OCI-LY7 (cell line): ENCODE measurements around the gene OR2A5. TPM values are rescaled to one million over a fixed set of nuclear protein-coding genes. Genes with fewer than 3 reads are reported as not detected.
"Not testable (repeated sequence)": the region's sequence is repeated elsewhere in the genome, so short reads cannot be mapped to it uniquely, and the experiment has no call there.

Experiments used
- BruUV-seq: library from RNA; stranded (reverse); fragments of 400-500 nt; replicated peaks from 2 replicates; lab custom pipeline; 2021; lab: Mats Ljungman, UMichigan
- CTCF ChIA-PET: fragments of 300-600 bp; sonication (Branson Sonifier 250); formaldehyde crosslinking; loops from one replicate; lab custom pipeline; 2022; ENCODE audit warnings: antibody characterized with exemption; ENCODE audit not compliant: unreplicated experiment; lab: Charles Lee
- POLR2A ChIA-PET: fragments of 300-600 bp; sonication (Branson Sonifier 250); formaldehyde crosslinking; loops from one replicate; lab custom pipeline; 2022; ENCODE audit warnings: antibody characterized with exemption; lab: Charles Lee
- DNase-seq: peaks from one replicate; pipeline ENCODE4 v3.0.0-alpha.2; 2015; ENCODE audit warnings: low spot score
- H2AFZ ChIP-seq: fragments of 200-600 bp; sonication (generic), shearing (Covaris generic); 2 replicates; pipeline ENCODE4 v1.6.1; 2014; ENCODE audit warnings: mild to moderate bottlenecking, antibody characterized with exemption, low read length, moderate library complexity
- H3K27ac ChIP-seq: fragments of 200-600 bp; sonication (generic); 2 replicates; pipeline ENCODE4 v1.5.1; 2014; ENCODE audit warnings: mixed run types, low read depth, mild to moderate bottlenecking, moderate library complexity, low read length, inconsistent platforms; ENCODE audit not compliant: poor library complexity, severe bottlenecking
- H3K36me3 ChIP-seq: fragments of 200-600 bp; sonication (generic); 2 replicates; pipeline ENCODE4 v1.6.1; 2014; ENCODE audit warnings: mild to moderate bottlenecking, antibody characterized with exemption, low read length, moderate library complexity, mixed read lengths; ENCODE audit not compliant: insufficient read depth
- H3K4me1 ChIP-seq: fragments of 200-600 bp; sonication (generic); 2 replicates; pipeline ENCODE4 v1.5.1; 2014; ENCODE audit warnings: mild to moderate bottlenecking, low read length; ENCODE audit not compliant: insufficient read depth, poor library complexity, severe bottlenecking
- H3K4me2 ChIP-seq: fragments of 200-600 bp; sonication (generic); 2 replicates; pipeline ENCODE4 v1.6.1; 2014; ENCODE audit warnings: mild to moderate bottlenecking, low read length
- H3K4me3 ChIP-seq: fragments of 200-600 bp; sonication (generic); 2 replicates; pipeline ENCODE4 v1.5.1; 2014; ENCODE audit warnings: mild to moderate bottlenecking, low read depth, low read length; ENCODE audit not compliant: poor library complexity, severe bottlenecking
- H3K79me2 ChIP-seq: fragments of 200-600 bp; sonication (generic); 2 replicates; pipeline ENCODE4 v1.6.1; 2016; ENCODE audit warnings: low read depth, mild to moderate bottlenecking, low read length, moderate library complexity, mixed read lengths; ENCODE audit not compliant: insufficient read depth
- H3K9me2 ChIP-seq: fragments of 200-600 bp; sonication (generic); 2 replicates; pipeline ENCODE4 v1.6.1; 2016; ENCODE audit warnings: mild to moderate bottlenecking, low read length, mixed read lengths; ENCODE audit not compliant: insufficient read depth
- H3K9me3 ChIP-seq: fragments of 200-600 bp; sonication (generic); 2 replicates; pipeline ENCODE4 v1.6.1; 2014; ENCODE audit warnings: mild to moderate bottlenecking, mixed run types, low read length, mixed read lengths
- H4K20me1 ChIP-seq: fragments of 200-600 bp; sonication (generic); 2 replicates; pipeline ENCODE4 v1.6.1; 2014; ENCODE audit warnings: mild to moderate bottlenecking, antibody characterized with exemption, low read length, moderate library complexity, mixed read lengths; ENCODE audit not compliant: insufficient read depth
- EZH2phosphoT487 ChIP-seq: fragments of 200-600 bp; sonication (generic); IDR thresholded peaks from 2 replicates; pipeline ENCODE4 v1.6.1; 2018; ENCODE audit warnings: low read depth, borderline replicate concordance, mild to moderate bottlenecking, mixed run types, antibody characterized with exemption, low read length, moderate library complexity, mixed read lengths
- intact Hi-C: fragments of 100-400 bp; cut with micrococcal nuclease; formaldehyde crosslinking; loops from one replicate; pipeline ENCODE4 v1.10.0; 2022; ENCODE audit not compliant: unreplicated experiment
- total RNA-seq, 2 experiments: library from RNA; depleted of rRNA in 1 of 2; stranded (reverse); fragments of >200 nt in 1 of 2; shearing (Covaris generic) in 1 of 2; gene quantifications; 2 replicates each; pipeline ENCODE4 v1.2.3, GENCODE V29; 2014 to 2022
- TF ChIP-seq, protein P1 (sequence below): fragments of 200-600 bp; sonication (generic); conservative IDR thresholded peaks from 2 replicates; pipeline ENCODE4 v1.5.1; 2014; ENCODE audit warnings: mild to moderate bottlenecking, antibody characterized with exemption, low read length, moderate library complexity, mixed read lengths

Gene OR2A5
- total RNA-seq, 2 experiments from 2014 or later, result not detected

DNA sequence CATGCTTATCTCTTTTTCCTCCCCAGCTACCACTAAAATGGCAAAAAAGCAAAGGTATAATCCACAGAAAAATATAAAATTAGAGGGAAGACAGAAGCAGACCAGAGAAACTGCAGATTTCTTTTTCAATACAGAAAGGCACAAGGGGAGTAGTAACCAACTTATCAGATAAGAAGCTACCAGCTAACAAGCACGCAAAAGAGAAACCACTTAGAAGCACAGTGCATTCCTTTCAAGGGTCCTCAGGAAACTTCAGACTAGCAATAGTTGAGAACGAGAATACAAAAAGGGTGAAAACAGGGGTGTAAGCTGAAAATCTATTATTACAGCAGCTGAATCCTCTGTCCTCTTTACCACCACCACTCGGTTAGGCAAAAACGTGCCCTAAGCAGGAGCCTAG lies 9.9 kb upstream of the OR2A5 start:
- POLR2A ChIA-PET, result no interaction called here
- no peak for DNase-seq

DNA sequence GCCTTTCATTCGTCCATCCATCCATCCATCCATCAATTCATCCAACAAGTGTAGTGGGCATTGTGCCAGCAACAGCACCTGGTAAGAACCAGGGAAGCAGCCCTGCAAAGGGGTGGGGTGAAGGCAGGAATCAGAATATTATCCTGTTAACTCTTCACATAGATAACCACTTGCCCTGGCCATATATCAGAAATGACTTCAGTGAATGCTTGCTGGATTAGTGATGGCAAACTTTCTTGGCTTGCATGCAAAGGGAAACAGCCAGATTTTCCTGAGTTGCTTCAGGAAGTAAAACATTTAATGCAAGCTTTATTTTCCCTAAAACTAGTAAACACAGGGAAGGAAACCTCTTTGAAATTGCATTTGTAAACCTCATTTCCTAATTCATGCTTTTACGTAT lies 743 bp downstream of the OR2A5 start:
- no peak overlapping the region for H3K27ac ChIP-seq
- H3K4me3 ChIP-seq, result no peak overlapping the region
- POLR2A ChIA-PET, result no interaction called here
- CTCF ChIA-PET, result no interaction called here
- no TSS peak for BruUV-seq
- intact Hi-C loops, result no loop called here
- no peaks in the 10 kb centered on the region for H3K79me2 ChIP-seq
- no peaks in the 10 kb centered on the region for H3K4me1 ChIP-seq
- no peaks in the 10 kb centered on the region for H3K9me2 ChIP-seq
- no peak overlapping the region for H3K4me2 ChIP-seq
- H3K36me3 ChIP-seq, result no peaks in the 10 kb centered on the region
- H2AFZ ChIP-seq, result no peak overlapping the region
- no peaks in the 10 kb centered on the region for H4K20me1 ChIP-seq
- no peak for TF ChIP-seq EZH2phosphoT487
- TF ChIP-seq, protein P1, sequence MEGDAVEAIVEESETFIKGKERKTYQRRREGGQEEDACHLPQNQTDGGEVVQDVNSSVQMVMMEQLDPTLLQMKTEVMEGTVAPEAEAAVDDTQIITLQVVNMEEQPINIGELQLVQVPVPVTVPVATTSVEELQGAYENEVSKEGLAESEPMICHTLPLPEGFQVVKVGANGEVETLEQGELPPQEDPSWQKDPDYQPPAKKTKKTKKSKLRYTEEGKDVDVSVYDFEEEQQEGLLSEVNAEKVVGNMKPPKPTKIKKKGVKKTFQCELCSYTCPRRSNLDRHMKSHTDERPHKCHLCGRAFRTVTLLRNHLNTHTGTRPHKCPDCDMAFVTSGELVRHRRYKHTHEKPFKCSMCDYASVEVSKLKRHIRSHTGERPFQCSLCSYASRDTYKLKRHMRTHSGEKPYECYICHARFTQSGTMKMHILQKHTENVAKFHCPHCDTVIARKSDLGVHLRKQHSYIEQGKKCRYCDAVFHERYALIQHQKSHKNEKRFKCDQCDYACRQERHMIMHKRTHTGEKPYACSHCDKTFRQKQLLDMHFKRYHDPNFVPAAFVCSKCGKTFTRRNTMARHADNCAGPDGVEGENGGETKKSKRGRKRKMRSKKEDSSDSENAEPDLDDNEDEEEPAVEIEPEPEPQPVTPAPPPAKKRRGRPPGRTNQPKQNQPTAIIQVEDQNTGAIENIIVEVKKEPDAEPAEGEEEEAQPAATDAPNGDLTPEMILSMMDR, result no peak
- no peak for DNase-seq
- H3K9me3 ChIP-seq, result no peaks in the 10 kb centered on the region

More for the DNA sequence above, 9.9 kb upstream of the OR2A5 start:
- no peaks in the 10 kb centered on the region for H3K4me1 ChIP-seq
- no peak overlapping the region for H3K27ac ChIP-seq
- intact Hi-C loops, result no loop called here
- H3K4me2 ChIP-seq, result no peak overlapping the region
- H3K9me3 ChIP-seq, result no peaks in the 10 kb centered on the region
- no peaks in the 10 kb centered on the region for H3K9me2 ChIP-seq
- no peaks in the 10 kb centered on the region for H3K79me2 ChIP-seq
- no peaks in the 10 kb centered on the region for H3K36me3 ChIP-seq
- TF ChIP-seq EZH2phosphoT487, result no peak
- TF ChIP-seq, protein P1, result no peak
- H3K4me3 ChIP-seq, result no peak overlapping the region
- CTCF ChIA-PET, result no interaction called here
- no TSS peak for BruUV-seq
- H2AFZ ChIP-seq, result no peak overlapping the region
- H4K20me1 ChIP-seq, result no peaks in the 10 kb centered on the region

DNA sequence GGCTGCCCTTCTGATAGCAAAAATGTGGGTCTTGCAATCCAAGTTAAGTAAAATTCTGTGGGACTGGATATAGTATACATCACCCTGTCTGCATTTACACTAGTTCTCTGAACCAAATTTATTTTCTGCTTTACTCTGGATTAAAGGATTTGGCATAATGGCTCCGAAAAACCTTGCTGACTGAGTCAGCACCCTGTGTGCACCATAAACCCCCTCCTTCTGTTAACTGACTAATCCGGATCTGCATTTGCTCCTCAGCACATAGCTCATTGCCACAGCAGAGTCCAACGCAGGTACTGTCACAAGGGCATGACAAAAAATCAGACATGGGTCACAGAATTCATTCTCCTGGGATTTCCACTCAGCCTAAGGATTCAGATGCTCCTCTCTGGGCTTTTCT lies 1.3 kb downstream of the OR2A5 start:
- ChIA-PET CTCF (no interaction called here), POLR2A (no interaction called here)
- Histone ChIP-seq H3K4me2 (no peak overlapping the region), H3K79me2 (no peaks in the 10 kb centered on the region), H3K27ac (no peak overlapping the region), H3K4me3 (no peak overlapping the region), H3K4me1 (no peaks in the 10 kb centered on the region), H4K20me1 (no peaks in the 10 kb centered on the region), H3K9me3 (no peaks in the 10 kb centered on the region), H3K36me3 (no peaks in the 10 kb centered on the region), H3K9me2 (no peaks in the 10 kb centered on the region), H2AFZ (no peak overlapping the region)
- no peak for TF ChIP-seq EZH2phosphoT487
- TF ChIP-seq, protein P1, result no peak
- DNase-seq, result no peak
- intact Hi-C loops, result no loop called here
- BruUV-seq, result no TSS peak

DNA sequence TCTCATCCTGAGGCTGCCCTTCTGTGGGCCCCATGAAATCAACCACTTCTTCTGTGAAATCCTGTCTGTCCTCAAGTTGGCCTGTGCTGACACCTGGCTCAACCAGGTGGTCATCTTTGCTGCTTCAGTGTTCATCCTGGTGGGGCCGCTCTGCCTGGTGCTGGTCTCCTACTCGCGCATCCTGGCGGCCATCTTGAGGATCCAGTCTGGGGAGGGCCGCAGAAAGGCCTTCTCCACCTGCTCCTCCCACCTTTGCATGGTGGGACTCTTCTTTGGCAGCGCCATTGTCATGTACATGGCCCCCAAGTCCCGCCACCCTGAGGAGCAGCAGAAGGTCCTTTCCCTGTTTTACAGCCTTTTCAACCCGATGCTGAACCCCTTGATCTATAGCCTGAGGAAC lies 2.1 kb downstream of the OR2A5 start:
- H3K27ac ChIP-seq, H3K9me3 ChIP-seq, H3K4me3 ChIP-seq, H3K36me3 ChIP-seq, intact Hi-C loops, H3K9me2 ChIP-seq, H3K79me2 ChIP-seq, H4K20me1 ChIP-seq, CTCF ChIA-PET, BruUV-seq, H3K4me2 ChIP-seq, H2AFZ ChIP-seq, POLR2A ChIA-PET, DNase-seq, H3K4me1 ChIP-seq: not testable (repeated sequence)
